Activated naive CD4-positive, alpha-beta T cell treated with Interleukin-2 at 50 U/mL for 16 hours (primary cell): ENCODE measurements around the gene GRIP1.
"Not testable (repeated sequence)": the region's sequence is repeated elsewhere in the genome, so short reads cannot be mapped to it uniquely, and the experiment has no call there.

Source experiments
- DNase-seq: peaks from one replicate; pipeline ENCODE4 v3.0.0-alpha.2; 2020

The GRIP1 gene

DNA sequence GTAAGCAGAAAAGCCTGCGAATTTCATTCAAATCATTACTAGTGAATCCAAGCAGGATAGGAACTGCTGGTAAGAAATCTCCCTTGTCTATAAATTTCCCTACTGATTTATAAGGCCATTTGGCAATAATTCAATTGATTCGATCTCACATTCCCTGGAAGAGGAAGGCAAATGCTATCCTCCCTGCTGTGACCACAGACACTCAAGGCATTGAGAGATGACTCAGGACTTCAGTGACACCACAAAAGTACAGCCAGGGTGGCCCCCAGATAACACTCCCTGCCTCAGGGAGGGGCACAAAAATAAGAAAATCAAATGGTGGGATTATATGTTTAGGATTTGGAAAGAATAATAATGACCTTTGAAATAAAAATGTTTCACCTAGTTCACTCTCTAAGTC, 162.7 kb downstream of the GRIP1 start:
- no peak for DNase-seq

DNA sequence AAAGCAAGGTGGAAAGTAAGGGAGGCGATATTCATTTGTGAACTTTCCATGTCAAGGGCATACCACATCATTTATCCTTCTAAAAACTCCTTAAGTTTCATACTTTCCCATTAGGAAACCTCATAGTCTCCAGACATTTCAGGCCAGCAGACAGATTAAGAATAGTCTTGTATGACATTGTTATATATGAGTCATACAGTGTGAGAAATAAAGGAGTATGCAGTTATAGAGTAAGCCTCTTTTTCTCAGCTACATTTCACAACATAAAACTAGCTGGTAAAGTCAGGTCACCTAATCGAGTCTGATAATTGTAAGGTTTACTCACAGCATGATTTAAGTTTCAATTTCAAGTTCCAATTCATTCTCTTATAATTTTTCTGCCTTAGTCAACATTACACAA, 164.3 kb downstream of the GRIP1 start:
- no peak for DNase-seq

DNA sequence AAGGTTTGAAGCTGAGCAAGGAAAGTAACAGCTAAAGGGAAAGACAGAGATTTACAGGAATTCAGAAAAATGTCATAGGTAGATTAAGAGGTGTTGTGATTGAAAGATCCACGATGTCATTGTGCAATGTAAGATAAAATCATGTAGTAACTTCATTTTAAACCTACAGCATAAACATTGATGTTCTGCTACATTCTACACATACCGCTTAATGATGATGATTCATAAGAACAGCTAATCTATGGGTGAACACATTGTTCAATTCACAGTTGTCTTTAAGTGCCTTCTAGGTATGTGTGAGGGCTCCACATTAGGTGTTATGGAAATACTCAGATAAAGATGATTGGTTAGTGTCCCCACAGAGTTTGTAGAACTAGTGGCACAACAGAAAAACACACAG, 170.9 kb downstream of the GRIP1 start:
- DNase-seq: no peak

DNA sequence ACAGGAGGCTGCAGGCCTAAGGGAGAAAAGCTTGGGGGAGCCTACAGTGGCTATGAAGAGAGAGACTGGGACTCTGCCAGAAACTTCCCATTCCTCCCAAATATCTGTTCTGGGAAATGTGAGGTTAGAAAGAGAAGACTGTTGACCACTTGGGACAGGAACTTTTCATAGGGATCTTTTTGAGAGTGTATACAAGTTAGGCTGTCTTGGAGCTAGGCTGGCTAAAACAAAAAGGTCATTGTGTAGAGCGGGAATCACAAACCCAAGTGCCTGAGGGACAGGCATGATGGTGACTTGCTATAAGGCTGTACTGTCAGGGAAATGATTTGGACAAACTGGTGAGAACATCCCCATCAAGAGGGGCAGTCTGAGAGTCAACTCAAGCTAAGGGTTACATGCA, 175.1 kb downstream of the GRIP1 start:
- no peak for DNase-seq

DNA sequence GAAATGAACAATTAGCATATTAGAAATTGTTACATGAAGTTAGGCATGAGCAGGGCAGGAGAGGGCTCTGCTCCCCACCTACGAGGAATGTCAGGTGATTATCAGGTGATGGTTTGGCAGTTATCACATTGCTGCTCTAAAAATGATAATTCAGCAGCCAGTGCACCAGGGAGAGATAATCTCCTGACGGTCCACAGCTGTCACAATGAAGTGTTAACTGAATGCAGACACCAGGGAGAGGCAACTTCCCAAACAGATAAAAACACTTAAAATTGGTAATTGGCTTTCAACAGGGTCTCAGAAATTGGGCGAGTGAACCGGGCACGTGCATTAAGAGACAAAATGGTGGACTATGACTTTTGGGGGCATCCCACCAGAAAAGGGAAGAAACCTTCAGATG, 176.0 kb downstream of the GRIP1 start:
- no peak for DNase-seq

DNA sequence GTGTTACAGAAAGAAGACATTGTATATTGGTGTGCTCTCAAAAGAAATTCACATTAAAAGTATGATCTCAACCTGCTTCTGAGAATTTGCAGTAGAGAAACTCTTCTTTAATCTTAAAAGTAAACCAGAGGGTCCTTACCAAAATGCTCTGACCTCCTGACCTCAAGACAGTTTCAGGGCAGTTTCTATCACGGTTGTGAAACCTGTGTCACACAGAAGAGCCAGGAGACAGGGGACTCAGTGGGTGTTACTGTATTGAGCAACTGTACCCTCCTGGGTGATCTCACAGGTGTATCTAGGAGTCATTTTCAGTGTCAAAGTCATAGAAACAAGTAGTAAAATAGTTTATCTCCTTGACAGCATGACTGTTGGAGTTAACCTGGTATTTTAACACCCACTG, 178.0 kb downstream of the GRIP1 start:
- DNase-seq: no peak

DNA sequence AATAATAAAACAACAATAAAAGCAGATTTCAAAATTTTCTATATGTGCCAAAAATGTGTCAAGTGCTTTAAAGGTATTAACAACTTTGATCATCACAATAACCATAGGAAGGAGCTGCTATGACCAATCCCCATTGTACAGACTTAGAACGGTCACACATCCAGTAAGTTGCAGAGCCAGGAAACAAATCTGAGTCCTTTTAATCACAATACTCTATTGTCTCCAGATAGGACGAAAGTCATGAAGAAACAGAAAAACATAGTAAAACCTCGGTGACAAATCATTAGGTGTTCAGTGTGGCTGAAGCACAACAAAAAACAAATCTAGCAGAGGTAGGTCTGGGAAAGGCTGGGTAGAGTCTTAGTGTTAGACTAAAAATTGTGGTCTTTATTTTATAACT, 178.8 kb downstream of the GRIP1 start:
- DNase-seq: no peak

DNA sequence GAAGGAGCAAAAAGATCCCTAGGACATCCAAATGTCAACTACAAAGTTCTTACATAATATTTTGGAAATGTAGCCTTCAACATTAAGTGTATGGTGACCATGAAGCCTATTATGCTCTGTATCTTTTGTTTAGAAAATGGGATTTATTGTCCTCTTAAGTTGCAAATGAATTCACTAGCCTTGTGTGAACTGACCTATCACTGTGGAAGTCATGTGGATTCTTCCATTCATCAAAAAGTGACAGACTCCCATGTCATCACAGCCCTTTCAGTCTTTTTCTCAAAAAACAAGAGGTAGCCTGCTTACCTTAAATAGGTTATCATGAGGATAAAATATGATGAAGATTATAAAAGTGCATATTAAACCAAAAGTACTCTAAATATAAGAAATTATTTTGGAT, 179.9 kb downstream of the GRIP1 start:
- no peak for DNase-seq

DNA sequence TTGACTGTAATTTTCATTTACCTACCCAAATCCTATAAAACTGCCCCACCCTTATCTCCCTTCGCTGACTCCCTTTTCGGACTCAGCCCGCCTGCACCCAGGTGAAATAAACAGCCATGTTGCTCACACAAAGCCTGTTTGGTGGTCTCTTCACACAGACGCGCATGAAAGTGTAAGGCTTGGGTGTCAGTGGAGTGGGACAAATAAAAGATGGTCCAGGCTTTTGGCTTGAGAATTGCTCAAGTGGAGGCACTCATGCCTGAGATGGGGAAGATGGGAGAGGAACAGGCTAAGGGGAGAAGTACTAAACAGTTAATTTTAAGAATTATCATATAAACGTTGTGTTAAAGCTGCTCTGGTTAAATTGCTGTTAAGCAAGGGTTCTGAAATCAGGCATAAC, 180.8 kb downstream of the GRIP1 start:
- not testable (repeated sequence) for DNase-seq

DNA sequence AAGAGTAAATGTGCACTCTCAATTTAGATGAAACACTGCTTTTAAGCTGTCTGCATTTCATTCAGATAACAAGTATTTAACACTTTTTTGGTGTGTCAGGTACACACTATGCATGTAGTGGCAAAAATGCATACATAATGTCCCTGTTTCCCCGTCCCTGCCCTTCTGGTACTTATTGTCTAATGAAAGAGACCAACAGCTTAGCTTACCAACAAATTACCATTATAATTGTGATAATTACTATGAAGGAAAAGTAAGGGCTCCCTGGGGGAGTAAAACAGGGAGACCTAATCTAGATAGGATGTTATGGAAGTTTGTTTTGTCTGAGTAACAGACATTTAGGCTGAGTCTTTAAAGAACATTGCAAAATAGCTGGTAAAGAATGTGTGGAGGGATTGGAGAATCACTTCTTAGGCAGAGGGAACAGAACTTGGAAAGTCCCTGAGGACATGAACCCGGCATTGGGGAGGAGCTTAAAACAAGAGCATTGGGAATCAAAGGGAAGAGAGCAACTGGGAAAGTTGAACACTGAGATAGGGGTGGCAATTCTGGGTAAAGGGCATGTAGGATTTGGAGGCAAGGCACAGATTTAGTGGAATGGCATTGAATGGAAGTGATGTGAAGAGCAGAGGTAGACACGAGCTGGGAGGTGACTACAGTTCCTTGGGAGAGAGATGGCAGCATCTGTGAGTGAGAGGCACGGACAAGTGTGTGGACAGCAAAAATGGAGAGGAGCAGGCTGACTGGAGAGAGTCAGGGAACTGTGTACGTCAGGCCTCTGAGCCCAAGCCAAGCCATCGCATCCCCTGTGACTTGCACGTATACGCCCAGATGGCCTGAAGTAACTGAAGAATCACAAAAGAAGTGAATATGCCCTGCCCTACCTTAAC, 181.6 kb downstream of the GRIP1 start:
- DNase-seq: no peak

DNA sequence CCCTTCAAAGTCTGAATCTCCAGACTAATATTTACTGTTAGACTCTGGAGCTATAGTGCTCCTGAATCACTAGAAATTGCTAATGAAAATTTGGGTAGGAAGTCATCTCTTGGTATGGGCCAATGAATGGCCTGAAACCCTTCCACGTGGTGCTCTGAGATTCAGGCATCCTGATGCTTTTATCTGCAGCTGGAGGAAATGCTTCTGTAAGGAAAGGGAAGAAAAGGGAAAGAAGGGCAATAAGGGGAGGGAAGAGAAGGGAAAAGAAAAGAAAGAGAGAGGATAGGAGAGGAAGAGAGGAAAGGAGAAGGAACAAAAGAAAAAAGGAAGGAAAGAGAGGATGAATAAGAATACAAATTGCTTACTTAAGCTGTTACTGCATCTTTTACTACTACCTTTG, 182.3 kb downstream of the GRIP1 start:
- DNase-seq: no peak

DNA sequence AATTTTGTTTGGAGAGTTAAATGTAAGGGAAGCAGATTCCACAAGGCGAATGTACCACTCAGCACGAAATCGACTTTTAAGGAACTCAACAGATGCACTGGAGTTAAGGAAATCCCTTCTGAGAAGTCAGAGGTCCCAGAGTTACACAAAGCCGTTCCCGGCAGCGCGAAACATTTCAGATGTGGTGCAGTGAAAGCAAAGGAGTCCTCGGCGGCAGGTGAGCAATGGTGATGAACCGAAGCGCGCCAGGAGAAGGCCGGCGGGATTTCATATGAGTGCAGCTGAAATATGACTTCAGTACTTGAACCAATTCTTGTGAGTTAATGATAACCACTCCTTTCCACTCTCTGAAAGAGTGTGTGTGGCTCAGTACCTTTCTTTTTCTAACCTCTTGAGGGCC, 183.2 kb downstream of the GRIP1 start:
- DNase-seq: no peak

DNA sequence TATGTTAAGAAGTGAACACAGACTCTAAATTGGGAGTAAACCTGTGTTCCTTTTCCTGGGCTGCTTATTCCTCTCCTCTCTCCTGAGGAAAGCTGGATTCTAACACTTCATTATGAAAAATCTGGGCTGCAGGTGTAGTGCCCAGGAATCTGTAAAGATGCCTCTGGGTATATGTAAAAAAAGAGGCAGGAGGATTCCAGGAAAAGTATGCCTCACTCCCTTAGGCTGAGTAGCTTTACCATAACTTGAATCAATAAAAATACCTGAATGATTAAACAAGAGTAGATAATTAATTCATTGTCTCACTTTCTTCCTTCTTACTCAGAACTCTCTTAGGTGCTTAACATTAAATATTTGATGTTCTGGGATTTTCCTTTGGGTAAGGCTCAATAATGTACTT, 185.1 kb downstream of the GRIP1 start:
- DNase-seq: no peak

DNA sequence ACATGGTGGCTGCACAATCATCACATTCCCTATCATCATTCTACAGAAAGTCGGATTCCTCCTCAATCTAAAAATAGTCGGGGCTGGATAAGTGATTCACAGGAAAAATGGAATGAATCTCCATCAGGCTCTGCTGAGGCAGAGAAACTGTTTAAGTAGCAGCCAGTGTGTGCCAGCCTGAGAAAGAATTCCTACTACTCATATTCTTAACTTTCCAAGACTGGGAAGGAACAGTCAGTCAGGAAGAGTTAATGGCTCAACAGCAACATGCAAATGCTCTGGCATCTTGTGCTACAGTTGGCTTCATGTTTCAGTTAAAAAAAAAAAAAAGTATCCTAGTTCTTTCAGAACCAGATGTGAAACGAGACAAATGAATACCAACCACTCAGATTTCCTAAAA, 187.0 kb downstream of the GRIP1 start:
- DNase-seq: no peak

DNA sequence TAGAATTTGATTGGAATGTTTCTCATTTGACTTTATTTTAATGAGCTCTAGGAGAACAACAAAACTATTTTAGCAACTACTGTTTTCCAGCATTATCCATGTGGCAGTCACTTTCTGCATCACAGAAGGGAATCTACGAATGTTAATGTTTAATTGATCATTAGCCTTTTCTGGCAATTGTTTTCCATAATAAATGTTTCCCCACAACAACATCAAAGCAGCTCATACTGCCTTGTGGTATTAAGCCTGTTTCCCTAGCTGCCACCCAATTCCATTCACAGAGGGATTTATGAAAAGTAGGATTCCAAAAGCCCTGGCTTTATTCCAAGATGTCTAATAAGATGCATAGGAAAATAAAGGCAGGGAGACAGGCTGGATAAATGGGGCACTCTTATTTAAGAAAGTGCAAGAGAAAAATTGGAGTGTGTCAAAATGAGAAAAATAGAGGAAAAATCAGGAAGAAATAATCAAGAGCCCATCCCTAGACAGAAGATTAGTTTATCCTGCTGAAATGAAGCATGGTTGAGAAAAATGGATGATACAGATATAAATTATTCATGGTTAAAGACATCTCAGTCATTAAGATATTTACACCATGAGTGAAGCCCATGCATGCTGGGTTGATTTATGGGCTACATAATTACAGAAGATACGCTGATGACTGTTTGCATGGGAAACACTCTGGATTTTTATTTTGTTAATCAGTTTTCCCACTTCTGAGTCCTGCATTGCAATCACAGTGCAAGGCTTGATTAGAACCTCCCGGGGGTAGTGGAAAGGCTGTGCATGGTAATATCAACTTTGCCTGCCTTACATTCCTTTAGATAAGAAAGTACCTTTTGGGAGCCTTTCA, 196.3 kb downstream of the GRIP1 start:
- no peak for DNase-seq

DNA sequence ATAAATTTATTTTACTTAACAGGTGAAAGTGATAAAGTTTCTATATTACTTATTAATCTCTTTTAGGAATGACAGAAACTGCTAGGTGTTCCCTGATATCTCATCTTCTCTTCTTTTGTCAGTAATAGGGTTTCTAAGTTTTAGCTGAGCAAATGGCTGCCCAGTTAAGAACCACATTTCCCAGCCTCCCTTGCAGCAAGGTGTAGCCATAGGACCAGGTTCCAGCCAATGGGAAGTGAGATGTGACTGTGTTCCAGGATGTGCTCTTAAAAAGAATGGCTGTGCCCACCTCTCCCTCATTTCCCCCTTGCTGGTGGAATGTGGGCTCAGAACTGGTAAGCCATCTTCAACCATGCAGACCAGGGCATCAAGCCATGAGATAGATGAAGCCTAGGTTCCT, 210.9 kb downstream of the GRIP1 start:
- no peak for DNase-seq

DNA sequence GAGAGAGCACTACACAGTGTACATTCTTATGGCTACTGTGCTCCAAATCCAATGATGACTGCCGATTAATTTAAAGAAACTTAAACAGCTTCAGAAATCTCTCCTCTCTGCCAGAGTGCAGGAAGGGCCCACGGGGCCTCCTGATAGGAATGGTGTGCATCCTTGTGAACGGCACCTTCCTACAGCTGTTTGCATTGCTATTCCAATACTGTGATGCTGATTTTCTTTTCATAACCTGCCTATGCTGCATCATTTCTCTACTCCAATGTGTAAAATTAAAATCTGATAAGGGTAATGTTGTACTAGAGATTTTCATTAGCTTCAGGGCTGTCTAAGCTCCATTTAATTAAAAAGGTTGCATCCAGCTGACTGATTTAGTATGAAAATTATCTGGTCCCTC, 217.5 kb downstream of the GRIP1 start:
- no peak for DNase-seq

DNA sequence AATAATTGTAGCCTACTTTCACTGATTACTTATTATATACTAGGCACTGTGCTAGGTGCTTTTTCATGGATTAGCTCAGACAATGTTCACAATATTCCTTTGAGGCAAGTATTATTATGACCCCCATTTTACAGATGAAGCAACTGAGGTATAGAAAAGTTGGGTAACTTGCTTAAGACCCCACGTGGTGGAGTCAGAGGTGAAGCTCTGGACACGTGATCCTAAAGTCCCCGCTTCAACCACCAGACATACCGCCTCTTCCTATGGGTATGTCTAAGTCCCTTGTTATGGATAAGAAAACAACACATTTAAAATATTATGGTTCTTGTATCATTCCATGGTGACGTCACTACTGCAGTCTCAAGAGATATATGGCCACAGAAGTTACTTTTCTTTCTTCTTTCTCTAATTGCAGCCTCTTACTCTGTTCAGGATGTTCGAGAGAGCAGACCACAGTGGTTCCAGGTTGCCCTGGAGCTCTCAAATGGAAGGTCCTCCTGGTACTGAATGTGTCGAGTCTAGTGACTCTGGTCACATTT, 218.9 kb downstream of the GRIP1 start:
- no peak for DNase-seq

DNA sequence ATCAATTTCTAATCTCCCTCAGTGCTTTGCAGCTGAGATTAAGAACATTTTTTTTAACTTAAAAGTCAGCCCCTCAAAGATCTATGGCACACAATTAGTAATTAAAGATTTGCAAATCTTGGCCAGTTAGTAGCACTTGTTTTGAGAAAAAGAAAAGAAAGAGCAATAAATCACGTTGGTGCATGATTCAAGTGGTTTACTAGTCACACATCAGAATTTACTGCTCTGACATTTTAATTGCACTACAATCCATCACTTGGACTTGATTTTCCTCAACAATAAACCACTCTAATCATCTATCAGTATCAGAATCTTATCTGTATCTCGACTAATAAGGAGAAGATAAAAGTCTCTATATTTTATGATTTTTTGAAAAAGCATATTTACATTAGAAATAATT, 222.3 kb downstream of the GRIP1 start:
- DNase-seq: no peak

DNA sequence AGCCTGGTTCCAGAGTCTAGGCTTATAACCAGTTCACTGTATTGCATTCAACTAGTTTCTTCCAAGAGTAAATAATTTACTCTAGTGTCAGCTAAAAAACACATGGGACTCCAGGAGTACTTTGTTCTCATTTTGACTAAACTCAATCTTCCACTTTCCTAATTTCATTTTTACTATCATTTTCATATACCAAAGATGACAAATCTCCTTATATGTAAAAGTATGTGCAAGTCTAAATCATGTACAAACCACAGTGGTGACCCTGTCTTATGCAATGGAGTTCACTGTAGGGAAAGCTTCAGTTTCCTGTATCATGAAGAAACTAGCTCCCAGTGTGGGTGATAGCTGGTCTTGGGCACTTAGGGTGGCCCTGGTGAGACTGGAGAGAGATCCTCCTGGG, 225.0 kb downstream of the GRIP1 start:
- DNase-seq: no peak

DNA sequence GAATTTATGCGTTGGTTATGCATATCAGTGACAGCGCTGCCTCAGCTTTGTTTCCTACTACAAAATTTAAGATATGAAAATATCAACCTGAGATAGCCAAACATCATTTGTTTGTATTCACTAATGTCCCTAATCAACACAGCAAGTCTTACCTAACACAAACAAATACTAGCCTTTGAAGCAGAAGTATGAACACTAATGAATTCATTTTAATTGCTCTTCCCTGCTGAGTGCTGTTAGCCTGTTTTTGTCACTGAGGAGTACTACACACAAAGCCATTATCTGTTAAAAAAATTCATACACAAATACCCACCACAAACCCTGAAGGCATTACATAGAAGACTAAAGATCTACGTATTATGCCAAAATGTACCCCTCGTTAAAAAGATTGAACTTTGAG, 225.8 kb downstream of the GRIP1 start:
- DNase-seq: no peak

DNA sequence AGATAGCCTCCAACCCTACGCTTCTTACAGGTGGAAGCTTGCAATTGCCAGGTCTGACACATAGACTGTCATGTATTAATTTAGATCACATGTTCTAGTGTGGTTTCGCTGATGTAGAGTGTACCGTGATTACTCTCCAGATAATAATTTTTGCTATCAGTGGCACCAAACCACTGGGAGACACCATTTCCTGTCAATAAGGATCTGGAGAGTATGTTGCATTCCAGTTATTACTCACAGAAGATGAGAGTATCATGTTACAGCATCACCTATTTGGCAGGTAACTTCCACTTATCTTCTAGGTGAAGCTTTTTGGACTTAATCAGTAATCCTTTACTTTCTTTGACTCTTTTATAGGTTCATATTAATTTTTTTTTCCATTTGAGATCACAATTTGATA, 229.3 kb downstream of the GRIP1 start:
- DNase-seq: no peak

DNA sequence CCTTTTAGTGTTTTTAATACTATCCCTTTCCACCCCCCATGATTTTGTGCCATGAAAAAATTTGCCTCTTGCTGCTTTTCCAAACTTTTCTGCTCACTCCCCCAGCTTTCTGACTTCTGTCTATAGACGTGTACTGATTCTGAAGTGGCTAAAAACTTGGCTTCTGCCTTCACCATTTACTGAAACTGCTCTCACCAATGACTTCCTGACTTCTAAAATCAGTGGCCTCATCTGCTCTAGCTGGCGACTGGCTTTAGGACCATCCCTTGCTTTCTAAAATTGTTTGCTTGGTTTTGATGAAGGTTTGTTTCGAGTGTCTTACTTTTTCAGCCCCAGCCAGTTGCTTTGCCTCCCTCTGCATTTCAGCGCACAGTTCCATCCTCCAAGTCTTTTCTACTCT, 231.2 kb downstream of the GRIP1 start:
- no peak for DNase-seq

DNA sequence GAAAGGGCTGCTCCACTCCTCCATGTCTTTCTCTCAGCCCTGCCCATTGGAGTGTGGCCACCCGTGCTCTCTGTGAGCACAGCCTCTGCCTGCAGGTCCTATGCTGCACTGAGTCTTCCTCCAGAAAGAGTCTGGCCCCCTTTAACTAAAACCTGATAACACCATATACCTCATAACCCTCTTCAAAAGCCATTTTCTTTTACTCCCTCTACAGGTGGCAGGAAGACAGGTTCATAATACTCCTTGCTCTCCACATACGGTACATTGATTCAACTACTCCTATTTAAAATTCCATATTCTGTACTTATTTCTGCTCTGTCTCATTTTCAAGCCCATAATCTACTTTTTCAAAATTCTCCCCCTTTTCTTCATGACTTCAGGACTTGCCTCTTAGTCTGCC, 232.6 kb downstream of the GRIP1 start:
- no peak for DNase-seq
